Erythroblast (primary cell): ENCODE results near the gene CACNG3.
"Not testable (repeated sequence)": the region's sequence is repeated elsewhere in the genome, so short reads cannot be mapped to it uniquely, and the experiment has no call there.

Experiments
- DNase-seq, 2 experiments: peaks; one replicate each; lab custom pipeline; 2025; lab: John Stamatoyannopoulos, UW
- GATA1 ChIP-seq: IDR thresholded peaks from 2 replicates; pipeline ENCODE4 v1.6.1; 2011; ENCODE audit warnings: low read depth, mild to moderate bottlenecking, control low read depth, low read length, moderate library complexity
- POLR2A ChIP-seq: IDR thresholded peaks from 2 replicates; pipeline ENCODE4 v1.6.1; 2011; ENCODE audit warnings: mild to moderate bottlenecking, low read length

Gene CACNG3

DNA sequence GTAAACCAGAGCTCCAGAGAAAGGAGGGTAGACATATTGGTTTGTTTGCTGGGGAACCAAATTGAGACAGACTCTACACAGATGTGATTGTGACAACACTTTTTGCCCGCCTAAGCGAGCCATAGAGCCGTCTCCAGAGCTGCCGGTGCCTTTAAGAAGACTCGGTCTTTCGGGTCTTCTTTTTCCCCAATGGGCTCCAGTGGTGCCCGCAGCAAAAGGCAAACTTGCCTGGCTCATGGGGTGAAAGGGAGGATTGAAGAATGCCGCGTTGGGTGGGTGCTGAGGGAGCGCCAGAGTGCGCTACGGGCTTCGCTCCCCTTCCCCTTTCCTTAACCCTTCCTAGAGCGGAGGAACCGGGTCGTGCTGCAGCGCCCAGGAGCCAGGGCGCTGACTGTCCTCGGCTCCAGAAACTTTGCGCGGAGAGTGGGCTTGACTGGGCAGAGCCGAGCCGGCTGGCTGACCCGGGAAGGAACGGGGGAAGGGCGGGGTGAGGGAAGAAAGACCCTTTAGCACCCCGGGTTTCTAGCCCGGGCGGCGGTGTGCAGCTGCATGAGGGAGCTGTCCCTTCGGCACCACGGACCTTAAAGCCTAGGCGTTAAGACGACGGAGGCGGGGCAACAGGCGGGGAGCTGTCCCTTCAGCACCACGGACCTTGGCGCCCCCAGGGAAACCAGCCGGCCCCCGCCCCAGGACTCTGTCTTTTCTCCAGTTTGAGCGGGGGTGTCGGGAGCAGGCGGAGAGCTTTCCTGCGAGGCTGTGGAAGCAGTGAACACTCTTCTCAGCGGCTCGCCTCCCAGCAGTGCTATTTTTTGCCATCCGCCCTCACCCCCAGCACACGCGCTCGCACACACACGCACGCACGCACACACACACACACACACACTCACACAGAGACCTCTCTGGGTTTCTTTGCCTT, at the start of gene CACNG3:
CACNG3 (plus strand) TSS at position 880 of the 916 bp plus-strand sequence. CDS start 420 bp downstream, outside the sequence.
- TF ChIP-seq POLR2A (no peak), GATA1 (no peak)
- peak; percentile 72 to 79 for DNase-seq

DNA sequence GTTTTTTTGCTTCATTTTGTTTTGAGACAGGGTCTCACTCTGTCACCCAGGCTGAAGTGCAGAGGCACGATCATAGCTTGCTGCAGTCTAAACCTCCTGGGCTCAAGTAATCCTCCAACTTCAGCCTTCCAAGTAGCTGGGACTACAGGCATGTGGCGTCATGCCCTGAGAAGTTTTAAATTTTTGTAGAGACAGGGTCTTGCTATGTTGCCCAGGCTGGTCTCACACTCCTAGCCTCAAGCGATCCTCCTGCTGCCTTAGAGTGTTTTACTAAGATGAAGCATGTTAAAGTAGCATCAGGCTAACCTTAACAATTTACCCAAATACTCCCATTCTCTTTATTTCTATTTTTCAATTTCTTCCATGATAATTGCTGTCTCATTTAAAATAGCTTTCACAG, 49.2 kb upstream of the CACNG3 start:
- no peak for DNase-seq
- TF ChIP-seq POLR2A: no peak
- no peak for TF ChIP-seq GATA1

GRCh38 chr16:24208710-24209109, 47.4 kb upstream of the CACNG3 start:
- no peak for TF ChIP-seq GATA1
- no peak for TF ChIP-seq POLR2A
- DNase-seq: no peak

- DNase-seq: no peak
- no peak for TF ChIP-seq POLR2A
- TF ChIP-seq GATA1: no peak
Observed at GRCh38 chr16:24214992-24215391, 41.1 kb upstream of the CACNG3 start.

DNA sequence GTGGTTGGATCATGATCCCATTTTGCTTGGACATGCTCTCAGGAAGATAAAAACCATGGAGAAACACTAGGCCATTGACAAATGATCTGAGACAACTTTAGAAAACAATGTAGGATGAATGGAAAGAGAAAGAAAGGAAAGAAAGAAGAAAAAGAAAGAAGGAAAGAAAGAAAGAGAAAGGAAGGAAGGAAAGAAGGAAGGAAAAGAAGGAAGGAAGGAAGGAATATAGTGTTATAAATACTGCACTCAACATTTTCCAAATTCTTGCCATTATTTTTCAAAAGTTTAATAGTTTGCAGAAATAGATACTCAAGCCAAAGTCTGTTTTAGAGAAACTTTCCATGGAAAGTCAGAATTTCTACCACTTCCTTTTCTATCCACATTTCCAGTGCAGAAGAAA, 39.2 kb upstream of the CACNG3 start:
- DNase-seq: no peak
- TF ChIP-seq GATA1: no peak
- no peak for TF ChIP-seq POLR2A

- DNase-seq: peak; percentile 83 to 87
- TF ChIP-seq POLR2A: no peak
- TF ChIP-seq GATA1: no peak
Observed at GRCh38 chr16:24217461-24217860, 38.7 kb upstream of the CACNG3 start.

DNA sequence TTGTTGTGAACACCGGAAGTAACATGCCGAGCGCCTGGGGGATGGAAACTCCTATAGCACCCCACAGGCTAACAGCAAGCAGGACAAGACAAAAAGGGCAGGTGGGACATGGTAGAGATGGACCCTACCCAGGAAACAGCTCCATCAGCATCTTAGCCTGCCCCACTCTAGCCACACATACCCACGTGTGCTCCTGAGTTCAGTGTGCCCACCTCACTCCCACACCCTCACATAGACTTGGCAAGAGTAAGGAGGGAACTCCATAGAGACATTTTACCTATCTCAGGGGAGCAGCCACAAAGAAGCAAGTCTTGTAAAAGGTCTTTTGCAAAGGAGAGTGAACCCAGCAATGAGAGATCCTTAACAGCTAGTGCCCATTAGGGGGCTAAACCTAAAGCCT, 37.8 kb upstream of the CACNG3 start:
- TF ChIP-seq POLR2A (no peak), GATA1 (no peak)

DNA sequence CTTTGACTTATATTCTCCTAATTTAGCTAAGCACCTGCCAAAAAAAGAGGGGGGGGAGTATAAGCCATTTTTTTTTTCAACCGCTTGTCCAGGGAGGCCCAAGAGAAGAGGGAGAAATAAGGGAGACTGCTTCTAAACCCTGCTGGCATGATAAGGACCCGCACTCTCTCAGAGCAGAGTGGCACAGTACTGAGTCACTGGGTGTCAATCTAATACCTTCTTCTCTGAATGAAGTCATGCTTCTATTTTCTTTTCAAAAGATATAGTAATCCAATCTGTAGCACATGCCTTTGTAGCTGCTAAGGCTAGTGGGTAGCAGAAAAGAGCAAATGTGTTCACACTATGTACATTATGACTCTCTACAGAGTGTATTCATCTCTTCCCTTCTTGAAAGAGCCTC, 34.9 kb upstream of the CACNG3 start:
- TF ChIP-seq GATA1 (no peak), POLR2A (no peak)
- peak in 1 of 2 experiments; percentile 10 for DNase-seq

More for the DNA sequence above, 37.8 kb upstream of the CACNG3 start:
- peak in 1 of 2 experiments; percentile 19 for DNase-seq

DNA sequence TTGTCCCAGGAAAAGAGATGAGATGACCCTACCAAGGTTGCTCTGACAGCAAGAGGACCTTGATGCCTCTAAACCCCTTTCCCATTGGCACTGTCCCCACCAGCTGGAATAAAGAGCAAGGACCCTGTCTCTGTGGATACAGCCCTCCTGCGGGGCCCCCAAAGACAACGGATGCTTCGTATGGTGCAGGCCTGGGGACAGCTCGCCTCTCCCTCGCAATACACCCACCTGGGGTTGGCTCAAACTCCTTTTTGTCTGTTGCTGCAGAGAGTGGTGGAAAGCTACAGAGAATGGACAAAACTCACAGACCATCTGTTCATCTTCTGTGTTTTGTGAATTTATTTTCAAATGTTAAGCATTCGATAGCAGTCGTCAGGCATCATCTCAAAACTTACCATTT, 27.6 kb upstream of the CACNG3 start:
- DNase-seq: no peak
- TF ChIP-seq POLR2A (no peak), GATA1 (no peak)

- no peak for DNase-seq
- no peak for TF ChIP-seq GATA1
- TF ChIP-seq POLR2A: no peak
Observed at GRCh38 chr16:24232936-24233335, 23.2 kb upstream of the CACNG3 start.

GRCh38 chr16:24234737-24235136, 21.4 kb upstream of the CACNG3 start:
- TF ChIP-seq GATA1: no peak
- no peak for TF ChIP-seq POLR2A
- no peak for DNase-seq

- DNase-seq: no peak
- no peak for TF ChIP-seq POLR2A
- no peak for TF ChIP-seq GATA1
Observed at GRCh38 chr16:24235806-24236205, 20.3 kb upstream of the CACNG3 start.

DNA sequence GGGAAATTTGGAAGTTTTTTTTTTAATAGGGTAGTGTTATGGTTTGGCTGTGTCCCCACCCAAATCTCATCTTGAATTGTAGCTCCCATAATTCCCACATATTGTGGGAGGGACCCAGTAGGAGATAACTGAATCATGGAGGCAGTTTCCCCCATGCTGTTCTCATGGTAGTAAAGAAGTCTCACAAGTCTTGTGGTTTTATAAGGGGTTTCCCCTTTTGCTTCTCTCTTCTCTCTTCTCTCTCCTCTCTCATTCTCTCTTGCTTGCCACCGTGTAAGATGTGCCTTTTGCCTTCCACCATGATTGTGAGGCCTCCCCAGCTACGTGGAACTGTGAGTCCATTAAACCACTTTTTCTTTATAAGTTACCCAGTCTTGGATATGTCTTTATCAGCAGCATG, 17.3 kb upstream of the CACNG3 start:
- not testable (repeated sequence) for DNase-seq

- no peak for DNase-seq
- TF ChIP-seq GATA1: no peak
- no peak for TF ChIP-seq POLR2A
Observed at GRCh38 chr16:24246911-24247607, 9.1 kb upstream of the CACNG3 start.
